Activated naive CD8-positive, alpha-beta T cell treated with anti-CD3 and anti-CD28 coated beads for 36 hours (primary cell): Measurements from ENCODE around the gene DAAM1. TPM values are rescaled to one million over a fixed set of nuclear protein-coding genes. Genes with fewer than 3 reads are reported as not detected.

Experiments
- DNase-seq: peaks from one replicate; pipeline ENCODE4 v3.0.0; 2021
- H3K27ac Mint-ChIP-seq: one replicate; pipeline ENCODE4 v1.8.0; 2022; ENCODE audit warnings: mild to moderate bottlenecking, moderate library complexity, mixed read lengths
- H3K27me3 Mint-ChIP-seq: one replicate; pipeline ENCODE4 v1.8.0; 2022; ENCODE audit warnings: mild to moderate bottlenecking, mixed read lengths
- H3K36me3 Mint-ChIP-seq: one replicate; pipeline ENCODE4 v1.8.0; 2021; ENCODE audit warnings: mild to moderate bottlenecking, mixed read lengths
- H3K4me1 Mint-ChIP-seq: one replicate; pipeline ENCODE4 v1.8.0; 2021; ENCODE audit warnings: mixed read lengths
- H3K4me3 Mint-ChIP-seq: one replicate; pipeline ENCODE4 v1.8.0; 2022; ENCODE audit warnings: mild to moderate bottlenecking, moderate library complexity, mixed read lengths
- H3K9me3 Mint-ChIP-seq: one replicate; pipeline ENCODE4 v1.8.0; 2022; ENCODE audit warnings: mixed read lengths
- total RNA-seq, 2 experiments: library from RNA; stranded (reverse); gene quantifications; one replicate each; pipeline ENCODE4 v1.2.3, GENCODE V29; 2021

The DAAM1 gene
- total RNA-seq, 2 experiments from 2014 or later, result 9.2 to 10.5 TPM

- H3K27me3 Mint-ChIP-seq, result no peaks in the 10 kb centered on the region
- peaks cover 6% of the 10 kb centered on the region for H3K36me3 Mint-ChIP-seq
- no peaks in the 10 kb centered on the region for H3K4me1 Mint-ChIP-seq
- no peak overlapping the region for H3K4me3 Mint-ChIP-seq
- no peak overlapping the region for H3K27ac Mint-ChIP-seq
- H3K9me3 Mint-ChIP-seq, result no peaks in the 10 kb centered on the region
- no peak for DNase-seq
Observed at GRCh38 chr14:59360923-59361794, 172.7 kb downstream of the DAAM1 start.

GRCh38 chr14:59362513-59362912, 174.0 kb downstream of the DAAM1 start:
- H3K4me3 Mint-ChIP-seq, result no peak overlapping the region
- no peak for DNase-seq
- no peak overlapping the region for H3K27ac Mint-ChIP-seq
- no peaks in the 10 kb centered on the region for H3K9me3 Mint-ChIP-seq
- no peaks in the 10 kb centered on the region for H3K4me1 Mint-ChIP-seq
- no peaks in the 10 kb centered on the region for H3K27me3 Mint-ChIP-seq
- H3K36me3 Mint-ChIP-seq, result peaks cover 7% of the 10 kb centered on the region

GRCh38 chr14:59363531-59364226, 175.2 kb downstream of the DAAM1 start:
- no peaks in the 10 kb centered on the region for H3K27me3 Mint-ChIP-seq
- no peaks in the 10 kb centered on the region for H3K4me1 Mint-ChIP-seq
- peaks cover 10% of the 10 kb centered on the region for H3K36me3 Mint-ChIP-seq
- H3K4me3 Mint-ChIP-seq, result no peak overlapping the region
- no peak overlapping the region for H3K27ac Mint-ChIP-seq
- no peaks in the 10 kb centered on the region for H3K9me3 Mint-ChIP-seq
- no peak for DNase-seq

- Mint-ChIP-seq H3K27ac (no peak overlapping the region), H3K36me3 (peaks cover 8% of the 10 kb centered on the region), H3K9me3 (no peaks in the 10 kb centered on the region), H3K4me3 (no peak overlapping the region), H3K4me1 (no peaks in the 10 kb centered on the region), H3K27me3 (peaks cover 4% of the 10 kb centered on the region)
- no peak for DNase-seq
Observed at GRCh38 chr14:59370158-59370742, 181.8 kb downstream of the DAAM1 start.

- H3K27me3 Mint-ChIP-seq, result peaks cover 4% of the 10 kb centered on the region
- no peak overlapping the region for H3K27ac Mint-ChIP-seq
- DNase-seq, result no peak
- H3K4me3 Mint-ChIP-seq, result no peak overlapping the region
- H3K36me3 Mint-ChIP-seq, result peaks cover 8% of the 10 kb centered on the region
- H3K9me3 Mint-ChIP-seq, result no peaks in the 10 kb centered on the region
- no peaks in the 10 kb centered on the region for H3K4me1 Mint-ChIP-seq
Observed at GRCh38 chr14:59371771-59372170, 183.3 kb downstream of the DAAM1 start.

GRCh38 chr14:59374048-59374447, 185.6 kb downstream of the DAAM1 start:
- Mint-ChIP-seq H3K9me3 (no peaks in the 10 kb centered on the region), H3K36me3 (peaks cover 2% of the 10 kb centered on the region), H3K27me3 (peaks cover 4% of the 10 kb centered on the region), H3K4me1 (no peaks in the 10 kb centered on the region), H3K27ac (no peak overlapping the region), H3K4me3 (no peak overlapping the region)
- no peak for DNase-seq

- H3K4me3 Mint-ChIP-seq, result no peak overlapping the region
- H3K27me3 Mint-ChIP-seq, result peaks cover 7% of the 10 kb centered on the region
- no peaks in the 10 kb centered on the region for H3K9me3 Mint-ChIP-seq
- no peak overlapping the region for H3K27ac Mint-ChIP-seq
- H3K36me3 Mint-ChIP-seq, result no peaks in the 10 kb centered on the region
- H3K4me1 Mint-ChIP-seq, result no peaks in the 10 kb centered on the region
- DNase-seq, result no peak
Observed at GRCh38 chr14:59376686-59377085, 188.2 kb downstream of the DAAM1 start.

- Mint-ChIP-seq H3K4me1 (no peaks in the 10 kb centered on the region), H3K27ac (no peak overlapping the region), H3K27me3 (peaks cover 7% of the 10 kb centered on the region), H3K36me3 (no peaks in the 10 kb centered on the region), H3K4me3 (no peak overlapping the region), H3K9me3 (peaks cover 4% of the 10 kb centered on the region)
- no peak for DNase-seq
Observed at GRCh38 chr14:59377491-59377890, 189.0 kb downstream of the DAAM1 start.

GRCh38 chr14:59377991-59378601, 189.6 kb downstream of the DAAM1 start:
- Mint-ChIP-seq H3K27ac (no peak overlapping the region), H3K9me3 (peaks cover 4% of the 10 kb centered on the region), H3K4me1 (no peaks in the 10 kb centered on the region), H3K4me3 (no peak overlapping the region), H3K36me3 (no peaks in the 10 kb centered on the region), H3K27me3 (peaks cover 8% of the 10 kb centered on the region)
- no peak for DNase-seq

GRCh38 chr14:59389936-59390335, 201.5 kb downstream of the DAAM1 start:
- H3K9me3 Mint-ChIP-seq, result peaks cover 7% of the 10 kb centered on the region
- peaks cover 9% of the 10 kb centered on the region for H3K27me3 Mint-ChIP-seq
- H3K4me1 Mint-ChIP-seq, result peaks cover 2% of the 10 kb centered on the region

GRCh38 chr14:59391388-59391787, 202.9 kb downstream of the DAAM1 start:
- H3K36me3 Mint-ChIP-seq, result peaks cover 1% of the 10 kb centered on the region
- no peaks in the 10 kb centered on the region for H3K4me1 Mint-ChIP-seq
- no peak for DNase-seq
- no peak overlapping the region for H3K4me3 Mint-ChIP-seq
- peaks cover 9% of the 10 kb centered on the region for H3K27me3 Mint-ChIP-seq
- H3K27ac Mint-ChIP-seq, result no peak overlapping the region
- H3K9me3 Mint-ChIP-seq, result peaks cover 1% of the 10 kb centered on the region

More at GRCh38 chr14:59389936-59390335, 201.5 kb downstream of the DAAM1 start:
- H3K4me3 Mint-ChIP-seq, result no peak overlapping the region
- DNase-seq, result no peak
- H3K36me3 Mint-ChIP-seq, result peaks cover 1% of the 10 kb centered on the region
- no peak overlapping the region for H3K27ac Mint-ChIP-seq

GRCh38 chr14:59394268-59394667, 205.8 kb downstream of the DAAM1 start:
- H3K27ac Mint-ChIP-seq, result no peak overlapping the region
- DNase-seq, result no peak

GRCh38 chr14:59395672-59396071, 207.2 kb downstream of the DAAM1 start:
- Mint-ChIP-seq H3K9me3 (no peaks in the 10 kb centered on the region), H3K4me1 (peaks cover 10% of the 10 kb centered on the region), H3K36me3 (peaks cover 2% of the 10 kb centered on the region), H3K4me3 (no peak overlapping the region), H3K27me3 (peaks cover 3% of the 10 kb centered on the region), H3K27ac (no peak overlapping the region)
- DNase-seq, result no peak

More at GRCh38 chr14:59394268-59394667, 205.8 kb downstream of the DAAM1 start:
- H3K4me3 Mint-ChIP-seq, result no peak overlapping the region
- peaks cover 6% of the 10 kb centered on the region for H3K27me3 Mint-ChIP-seq
- H3K4me1 Mint-ChIP-seq, result peaks cover 10% of the 10 kb centered on the region
- no peaks in the 10 kb centered on the region for H3K36me3 Mint-ChIP-seq
- H3K9me3 Mint-ChIP-seq, result no peaks in the 10 kb centered on the region

- peak; percentile 9 for DNase-seq
- H3K4me3 Mint-ChIP-seq, result no peak overlapping the region
- peak overlapping the region; percentile 21 for H3K27ac Mint-ChIP-seq
- peaks cover 10% of the 10 kb centered on the region for H3K9me3 Mint-ChIP-seq
- peaks cover 3% of the 10 kb centered on the region for H3K36me3 Mint-ChIP-seq
- peaks cover 10% of the 10 kb centered on the region for H3K4me1 Mint-ChIP-seq
- H3K27me3 Mint-ChIP-seq, result peaks cover 10% of the 10 kb centered on the region
Observed at GRCh38 chr14:59398841-59399240, 210.4 kb downstream of the DAAM1 start.
